HG02610 (cell line): ENCODE data around the gene TRABD2B.

Experiments
- ATAC-seq: cut with Tn5 transposase; IDR thresholded peaks from one replicate; pipeline ENCODE4 v1.9.1; 2021; ENCODE audit warnings: mild to moderate bottlenecking, moderate library complexity; ENCODE audit not compliant: unreplicated experiment

TRABD2B gene

DNA sequence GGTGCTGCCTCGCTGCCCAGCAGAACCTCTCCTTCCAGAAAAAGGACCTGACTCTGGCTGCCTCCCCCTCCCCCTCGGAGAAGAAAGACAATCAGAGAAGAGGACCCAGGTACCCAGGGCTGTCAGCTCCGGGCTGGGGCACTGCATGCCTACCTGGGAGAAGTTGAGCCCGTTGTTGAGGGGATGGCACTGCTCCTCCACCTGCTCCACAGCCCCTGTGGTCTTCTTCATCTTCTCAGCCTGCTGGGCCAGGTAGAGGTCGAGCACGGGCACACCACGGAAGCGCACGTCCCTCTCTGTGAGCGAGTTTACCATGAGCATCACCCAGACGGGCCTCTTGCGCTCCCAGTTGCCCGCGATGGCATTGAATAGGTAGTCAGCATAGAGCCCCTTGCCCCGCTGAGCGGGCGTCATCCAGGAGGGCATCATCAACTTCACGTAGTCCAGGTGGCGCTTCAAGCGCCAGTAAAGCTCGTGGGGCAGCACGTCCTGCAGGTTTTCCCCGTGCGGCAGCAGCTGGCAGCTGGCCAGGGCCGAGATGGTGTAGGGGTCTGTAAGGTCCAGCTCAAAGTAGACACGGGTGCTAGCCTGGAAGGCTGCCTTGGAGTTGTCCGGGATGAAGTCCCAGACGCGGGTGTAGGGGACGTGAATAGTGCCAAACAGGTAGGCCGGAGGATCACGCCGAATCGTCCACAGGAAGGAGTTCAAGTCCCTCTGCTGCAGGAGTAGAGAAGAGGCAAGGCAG is 3.1 kb downstream of the TRABD2B start:
- no peak for ATAC-seq

DNA sequence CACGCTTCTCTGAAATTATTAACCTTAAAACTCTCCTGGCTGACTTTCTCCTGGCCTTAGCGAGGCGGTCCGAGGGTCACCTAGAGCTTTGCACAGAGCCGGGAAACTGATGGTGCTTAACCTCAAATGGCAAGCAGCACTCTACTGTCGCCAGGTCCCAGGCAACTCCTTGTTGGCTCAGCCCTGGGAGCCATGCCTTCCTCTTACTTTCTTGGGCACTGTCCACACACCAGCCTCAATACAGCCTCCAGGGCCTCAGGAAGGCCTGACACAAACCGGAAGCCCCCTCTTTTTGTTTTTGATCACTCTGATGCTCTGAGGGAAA is 3.8 kb downstream of the TRABD2B start:
- no peak for ATAC-seq

DNA sequence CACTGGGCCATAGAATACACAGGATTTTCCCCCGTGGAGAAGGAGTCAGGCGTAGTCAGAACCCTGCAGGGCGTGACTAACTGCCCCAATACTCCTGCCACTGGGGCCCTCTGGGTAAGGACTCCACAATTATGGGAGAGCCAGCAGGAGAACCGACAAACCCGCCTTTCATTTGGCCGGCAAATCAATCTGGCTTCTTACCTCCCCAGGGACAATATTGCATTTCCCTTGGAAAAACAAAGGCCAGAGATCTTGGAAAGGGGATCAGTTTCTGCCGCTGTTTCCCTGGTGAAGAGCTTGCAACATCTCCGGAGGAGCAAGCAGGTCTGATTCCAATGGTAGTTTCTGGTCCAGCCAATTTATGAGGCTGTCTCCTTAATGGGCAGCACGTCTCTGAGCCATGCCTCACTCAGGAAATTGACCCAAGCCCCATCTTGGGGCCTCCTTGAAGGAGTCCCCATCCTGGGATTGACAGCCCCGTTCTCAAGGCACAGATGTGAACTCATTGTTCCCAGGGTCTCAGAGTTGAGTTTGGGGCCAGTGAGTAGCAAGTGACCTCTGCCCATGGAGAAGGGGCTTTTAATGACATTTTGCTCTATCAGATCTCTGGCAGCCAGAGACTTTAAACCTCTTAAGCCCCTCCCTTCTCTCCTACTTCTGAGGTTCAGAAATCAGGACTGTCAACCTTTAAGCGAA is 4.3 kb downstream of the TRABD2B start:
- no peak for ATAC-seq

DNA sequence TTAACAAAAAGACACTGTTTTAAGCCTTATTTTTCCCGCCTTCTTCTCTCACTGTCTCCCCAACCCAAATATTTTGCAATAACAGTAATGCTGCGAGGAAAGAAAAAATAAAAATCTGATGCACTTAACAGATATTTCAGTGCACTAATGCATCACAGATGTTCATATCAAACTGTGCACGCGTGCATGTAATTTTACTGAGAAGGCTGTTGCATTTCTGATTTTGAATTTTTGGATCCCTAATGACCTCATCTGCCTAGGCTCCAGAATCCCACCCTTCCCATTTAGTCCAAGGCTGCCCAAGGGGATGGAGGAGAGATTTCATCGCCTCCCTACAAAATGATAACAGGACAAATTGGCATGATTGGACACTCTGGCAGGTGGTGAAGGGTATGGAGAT is 5.5 kb downstream of the TRABD2B start:
- no peak for ATAC-seq

DNA sequence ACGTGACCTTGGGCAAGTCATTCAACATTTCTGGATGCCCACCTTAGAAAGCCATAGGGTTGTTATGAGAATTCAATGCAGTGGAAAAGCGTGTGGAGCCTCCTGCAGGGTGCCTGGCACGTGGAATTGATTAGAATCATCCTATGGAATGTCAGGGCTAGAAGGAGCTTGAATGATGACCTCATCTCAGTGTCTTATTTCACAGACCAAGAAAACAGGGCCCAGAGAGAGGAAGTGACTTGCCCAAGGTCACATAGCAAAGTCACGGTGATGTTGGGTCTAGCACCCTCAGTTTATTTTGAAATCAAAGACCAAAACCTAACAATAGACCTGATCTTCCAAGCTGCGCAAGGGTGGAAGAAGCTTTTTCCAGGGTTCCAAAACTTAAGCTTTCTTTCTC is 6.0 kb downstream of the TRABD2B start:
- no peak for ATAC-seq

DNA sequence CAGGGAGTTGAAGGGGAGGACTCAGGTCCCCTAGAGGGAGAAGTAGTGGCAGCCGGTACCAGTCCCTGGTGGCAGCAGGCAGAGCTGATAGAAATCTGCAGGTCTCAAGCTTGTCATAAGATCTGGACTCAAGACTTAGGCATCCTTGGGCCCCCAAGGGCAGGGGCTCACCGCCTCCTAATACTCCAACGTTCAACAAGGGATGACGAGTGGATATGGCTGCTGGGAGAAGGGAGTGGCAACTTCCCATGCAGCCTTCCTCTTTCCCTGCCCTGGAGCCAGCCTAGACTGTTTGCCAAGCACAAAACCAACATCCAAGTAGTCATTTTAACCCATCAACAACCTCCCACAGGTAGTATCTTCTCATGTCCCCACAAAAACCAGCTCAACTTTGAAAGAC is 6.9 kb downstream of the TRABD2B start:
- no peak for ATAC-seq

DNA sequence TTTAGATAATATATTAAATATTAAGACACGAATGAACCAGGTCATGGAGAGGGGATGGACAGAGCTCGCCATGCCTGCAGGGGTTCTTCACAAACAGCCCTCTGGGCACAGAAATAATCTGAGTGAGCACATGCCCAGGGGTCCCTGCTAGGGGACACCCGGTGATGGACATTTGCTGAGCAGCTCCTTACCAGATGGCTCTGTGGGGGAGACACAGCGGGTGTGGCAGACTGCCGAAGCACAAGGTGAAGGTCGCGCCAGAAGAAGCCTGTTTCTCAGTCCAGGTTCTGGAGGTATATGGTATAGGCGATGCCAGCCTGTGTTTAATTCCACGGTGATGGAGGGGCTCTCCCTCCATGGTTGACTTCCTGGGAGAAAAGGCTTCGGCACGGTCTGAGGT is 9.6 kb downstream of the TRABD2B start:
- no peak for ATAC-seq

DNA sequence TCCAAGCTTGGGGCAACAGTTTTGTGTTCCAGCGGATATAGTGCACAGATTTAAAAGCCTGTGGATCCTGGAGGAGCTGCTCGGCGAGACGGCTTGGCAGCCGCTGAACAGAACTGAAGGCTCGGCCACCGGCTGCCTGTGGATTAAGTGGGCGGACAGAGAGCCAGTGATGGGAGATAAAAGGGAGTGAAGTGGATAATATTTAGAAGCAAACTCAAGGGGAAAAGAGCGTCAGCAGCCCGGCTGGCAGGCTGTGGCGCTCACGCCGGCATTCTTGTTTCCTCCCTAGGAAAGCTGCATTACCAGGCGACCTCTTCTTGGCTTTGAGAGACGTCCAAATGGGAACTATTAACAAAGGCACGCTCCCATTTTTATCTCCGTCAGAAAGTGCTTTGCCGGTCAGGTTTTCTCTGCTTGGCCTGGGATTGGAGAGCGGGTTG is 10.4 kb downstream of the TRABD2B start:
- ATAC-seq: no peak

DNA sequence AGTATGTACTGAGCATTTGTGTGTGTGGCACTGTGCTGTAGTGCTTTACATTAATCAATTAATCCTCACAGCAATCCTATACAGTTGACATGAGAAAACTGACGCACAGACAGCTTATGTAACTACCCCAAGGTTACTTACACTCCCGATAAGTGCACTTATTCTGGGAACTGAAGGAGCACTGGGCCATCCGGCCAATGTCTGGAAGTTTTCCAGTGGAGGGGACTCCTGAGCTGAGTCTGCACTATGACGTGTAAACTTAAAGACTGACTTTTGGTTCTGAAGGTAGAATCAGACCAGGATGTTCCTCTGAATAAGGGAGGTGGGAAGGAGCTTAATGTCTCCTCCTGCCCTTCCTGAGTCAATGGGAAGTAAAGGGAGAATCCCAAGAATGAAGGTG is 12.2 kb downstream of the TRABD2B start:
- ATAC-seq: no peak

DNA sequence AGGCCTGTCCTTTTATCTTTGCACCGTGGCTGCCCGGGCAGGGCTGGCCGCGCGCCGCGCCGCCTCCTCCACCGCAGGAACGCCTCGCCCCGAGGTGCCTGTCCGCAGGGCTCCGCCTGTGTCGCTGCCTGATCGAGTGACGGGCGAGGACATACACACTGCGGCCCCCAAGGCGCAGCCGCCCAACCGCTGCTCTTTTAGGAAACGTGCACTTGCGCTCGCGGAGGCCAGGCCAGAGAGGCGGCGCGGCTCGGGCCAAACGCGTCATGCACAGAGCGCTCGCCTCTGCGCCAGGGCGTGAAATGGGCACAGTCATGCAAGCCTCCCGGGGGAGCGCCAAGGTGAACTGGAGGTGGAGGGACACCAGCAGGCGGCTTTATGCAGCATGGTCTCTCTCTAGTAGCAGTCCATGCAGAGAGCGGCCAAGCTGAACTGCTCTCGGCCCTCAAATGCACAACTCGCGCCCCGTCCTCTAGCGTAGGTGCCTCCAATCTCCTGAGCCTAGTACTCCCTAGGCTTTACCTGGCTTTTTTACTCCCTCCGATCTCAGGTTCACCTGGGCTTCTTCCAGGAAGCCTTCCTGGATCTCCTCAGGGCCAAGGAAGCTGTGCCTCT is 12.9 kb downstream of the TRABD2B start:
- ATAC-seq: no peak

DNA sequence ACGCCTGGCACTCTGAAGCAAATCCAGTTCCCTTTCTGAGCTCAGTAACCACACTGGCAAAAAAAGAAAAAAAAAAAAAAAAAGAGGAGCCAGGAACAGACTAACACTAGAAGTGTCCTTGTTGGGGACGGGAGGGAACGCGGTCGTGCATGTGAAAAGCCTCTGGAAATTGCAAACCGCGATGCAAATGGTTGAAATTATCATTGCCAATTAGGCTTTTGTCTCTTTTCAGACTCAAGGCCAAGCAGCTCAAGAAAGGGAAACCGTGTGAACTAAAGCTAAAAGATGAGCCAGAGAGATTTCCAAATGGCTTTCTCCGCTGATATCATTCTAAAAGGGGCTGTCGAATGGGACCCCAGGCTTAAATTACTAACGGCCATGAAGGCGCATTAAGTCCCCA is 13.5 kb downstream of the TRABD2B start:
- ATAC-seq: no peak

DNA sequence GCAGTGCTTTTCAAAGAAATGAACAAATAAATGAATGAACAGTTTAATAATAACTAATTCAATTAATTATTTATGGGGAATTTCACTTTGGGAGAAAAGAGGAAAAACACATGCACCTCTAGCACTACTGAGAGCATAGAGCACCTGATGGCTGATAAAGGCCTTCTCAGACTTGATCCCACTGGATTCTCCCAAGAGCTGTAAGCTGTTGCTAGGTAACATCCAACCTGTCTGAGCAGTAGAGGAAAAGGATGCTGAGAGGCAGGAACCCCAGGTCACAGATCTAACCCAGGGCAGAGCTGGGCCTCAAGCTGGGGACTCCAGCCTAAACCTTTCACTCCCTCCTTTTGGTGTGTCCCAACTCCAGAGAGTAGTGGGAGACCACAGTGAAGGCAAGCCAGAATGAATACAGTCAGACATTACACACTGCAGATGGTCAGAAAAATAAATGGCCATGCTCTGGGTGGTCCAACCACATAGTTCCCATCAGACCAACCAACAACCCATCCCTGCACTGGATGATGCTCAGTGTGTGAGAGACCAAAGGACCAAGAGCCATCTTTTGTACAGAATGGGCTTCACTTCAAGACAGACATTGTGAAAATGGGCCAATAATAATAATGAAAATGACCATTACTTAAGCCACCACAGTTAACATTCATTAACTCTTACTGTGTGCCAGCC is 15.4 kb downstream of the TRABD2B start:
- ATAC-seq: no peak

DNA sequence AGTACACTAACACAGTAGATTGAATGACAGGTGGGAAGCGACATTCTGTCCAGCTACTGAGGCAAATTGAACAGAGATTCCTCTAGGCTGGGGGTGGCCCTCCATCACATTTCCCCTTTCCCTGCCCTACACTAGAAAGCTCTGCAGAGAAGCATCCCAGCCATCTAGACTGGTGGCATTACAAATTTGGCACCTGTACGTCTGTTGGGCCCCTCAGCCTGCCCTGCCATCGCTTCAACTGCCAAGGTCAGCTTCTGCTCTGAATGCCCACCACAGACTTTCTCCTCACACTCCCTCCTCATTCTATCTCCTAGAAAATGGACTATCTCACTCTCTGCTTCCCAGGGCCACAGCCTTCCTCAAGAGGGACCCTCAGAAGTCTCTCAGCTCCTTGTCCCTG is 16.7 kb downstream of the TRABD2B start:
- ATAC-seq: no peak

DNA sequence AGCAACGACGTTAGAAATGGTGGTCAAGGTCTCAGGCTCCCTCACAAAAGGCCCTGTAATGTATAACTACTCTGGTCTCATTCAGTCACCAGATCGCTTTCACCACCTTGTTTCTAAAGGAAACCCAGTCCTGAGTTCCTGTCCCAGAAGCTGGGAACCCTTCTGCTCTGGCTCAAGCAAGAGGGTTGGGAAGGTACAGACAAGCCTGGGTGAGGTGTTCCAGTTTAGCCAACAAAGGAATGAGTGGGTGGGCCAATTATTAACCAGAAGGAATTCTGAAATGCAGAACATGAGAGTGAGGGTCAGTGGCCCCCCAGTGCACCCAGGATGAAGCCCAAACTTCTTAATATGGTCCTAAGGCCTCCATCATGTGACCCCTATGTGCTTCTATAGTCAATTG is 17.5 kb downstream of the TRABD2B start:
- ATAC-seq: no peak

DNA sequence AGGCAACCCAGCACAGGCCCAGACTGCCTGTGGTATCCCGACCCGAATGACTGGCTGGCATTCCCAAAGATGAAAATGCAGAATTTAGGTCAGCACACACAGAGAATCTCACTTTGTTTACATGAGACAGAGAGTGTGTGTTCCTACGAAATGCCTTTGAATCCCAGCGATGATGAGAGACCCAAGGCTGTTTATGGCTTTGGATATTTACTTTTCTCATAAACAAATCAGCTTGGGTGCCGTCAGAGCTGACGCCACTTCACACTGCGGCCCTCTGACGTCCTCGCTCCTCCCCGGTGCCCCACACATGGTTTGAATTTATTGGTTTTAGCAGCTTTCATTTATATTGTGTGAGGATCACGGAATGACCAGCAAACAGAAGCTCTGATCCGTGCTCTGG is 18.7 kb downstream of the TRABD2B start:
- no peak for ATAC-seq

DNA sequence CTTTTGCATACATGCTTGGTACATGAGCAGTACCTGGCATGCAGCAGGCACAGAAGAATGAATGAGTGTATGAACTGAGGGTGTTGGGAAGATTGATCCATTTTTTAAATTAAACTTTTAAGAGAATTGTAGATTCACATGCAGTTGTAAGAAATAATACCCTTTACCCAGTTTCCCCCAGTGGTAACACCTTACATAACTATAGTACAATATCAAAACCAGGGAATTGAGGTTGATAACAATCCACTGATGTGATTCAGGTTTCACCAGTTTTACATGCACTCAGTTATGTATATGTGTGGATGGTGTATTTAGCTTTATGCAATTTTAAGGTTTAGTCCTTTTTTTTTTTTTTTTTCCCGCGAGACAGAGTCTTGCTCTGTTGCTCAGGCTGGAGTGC is 20.5 kb downstream of the TRABD2B start:
- no peak for ATAC-seq

DNA sequence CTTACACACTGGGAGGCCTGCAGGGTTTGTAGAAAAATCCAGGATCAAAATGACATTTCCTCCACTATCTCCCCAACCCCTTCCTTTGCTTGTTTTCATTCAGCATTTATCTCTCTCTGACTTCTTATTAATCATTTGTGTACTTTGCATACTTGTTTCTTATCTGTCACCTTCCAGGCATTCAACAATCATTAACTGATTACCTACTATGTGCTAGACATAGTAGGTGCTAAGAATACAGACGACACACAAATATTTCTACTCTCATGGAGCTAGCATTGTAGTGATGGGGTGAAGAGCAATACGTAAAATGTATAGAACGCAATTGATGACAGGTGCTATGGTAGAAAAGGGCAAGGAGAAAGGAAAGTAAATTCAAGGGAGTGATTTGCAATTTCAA is 20.9 kb downstream of the TRABD2B start:
- ATAC-seq: no peak

DNA sequence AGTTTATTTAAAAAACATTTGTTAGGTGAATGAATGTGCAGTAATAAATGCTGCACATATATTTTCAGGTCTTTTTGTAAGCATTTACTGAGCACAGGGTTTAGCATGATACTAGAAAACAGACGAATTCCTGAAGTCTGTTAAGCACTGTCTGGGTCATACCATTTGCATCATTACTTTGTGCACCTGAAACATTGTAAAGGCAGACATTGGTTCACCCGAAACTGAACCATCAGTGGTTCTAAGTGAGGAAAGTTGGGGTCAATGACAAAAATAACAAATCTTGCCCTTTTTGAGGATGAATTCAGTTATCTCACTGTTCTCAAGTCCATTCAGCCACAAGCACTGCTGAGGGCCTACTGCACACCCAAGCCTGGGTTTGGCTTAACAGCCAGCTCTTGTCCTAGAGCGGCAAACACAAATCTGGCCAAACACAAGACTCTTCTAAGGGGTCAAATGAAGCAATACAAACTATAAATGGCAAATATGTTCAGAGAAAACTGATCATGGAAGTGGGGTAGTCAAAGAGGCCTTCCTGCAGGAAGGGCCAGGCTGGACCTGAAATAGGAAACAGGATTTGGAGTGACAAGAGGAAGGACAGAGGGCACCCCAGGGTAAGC is 21.8 kb downstream of the TRABD2B start:
- ATAC-seq: no peak

DNA sequence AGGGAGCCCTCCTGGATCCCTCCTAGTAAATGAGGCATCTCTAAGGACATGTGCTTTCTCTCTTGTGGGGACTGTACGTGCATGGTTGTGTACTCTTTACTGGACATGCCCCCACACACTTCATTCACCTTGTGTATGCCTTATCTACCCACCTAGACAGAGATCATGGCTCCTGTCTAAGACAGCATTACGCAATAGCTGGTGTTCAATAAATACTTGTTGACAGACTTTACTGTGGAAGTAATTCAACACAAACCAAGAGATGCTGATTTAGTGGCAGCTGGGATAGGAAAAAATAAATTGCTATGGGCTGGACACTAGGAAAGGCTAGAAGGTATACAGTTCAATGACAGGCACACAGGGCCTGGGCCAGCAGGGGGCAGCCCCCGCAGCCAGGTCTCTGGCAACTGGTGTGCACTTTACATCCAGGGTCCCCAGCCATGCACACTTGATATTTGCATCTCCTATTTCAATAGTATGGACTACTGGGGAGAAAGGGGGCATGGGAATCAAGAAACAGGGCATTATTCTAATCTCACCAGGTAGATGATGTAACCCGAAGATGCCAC is 24.2 kb downstream of the TRABD2B start:
- ATAC-seq: no peak

DNA sequence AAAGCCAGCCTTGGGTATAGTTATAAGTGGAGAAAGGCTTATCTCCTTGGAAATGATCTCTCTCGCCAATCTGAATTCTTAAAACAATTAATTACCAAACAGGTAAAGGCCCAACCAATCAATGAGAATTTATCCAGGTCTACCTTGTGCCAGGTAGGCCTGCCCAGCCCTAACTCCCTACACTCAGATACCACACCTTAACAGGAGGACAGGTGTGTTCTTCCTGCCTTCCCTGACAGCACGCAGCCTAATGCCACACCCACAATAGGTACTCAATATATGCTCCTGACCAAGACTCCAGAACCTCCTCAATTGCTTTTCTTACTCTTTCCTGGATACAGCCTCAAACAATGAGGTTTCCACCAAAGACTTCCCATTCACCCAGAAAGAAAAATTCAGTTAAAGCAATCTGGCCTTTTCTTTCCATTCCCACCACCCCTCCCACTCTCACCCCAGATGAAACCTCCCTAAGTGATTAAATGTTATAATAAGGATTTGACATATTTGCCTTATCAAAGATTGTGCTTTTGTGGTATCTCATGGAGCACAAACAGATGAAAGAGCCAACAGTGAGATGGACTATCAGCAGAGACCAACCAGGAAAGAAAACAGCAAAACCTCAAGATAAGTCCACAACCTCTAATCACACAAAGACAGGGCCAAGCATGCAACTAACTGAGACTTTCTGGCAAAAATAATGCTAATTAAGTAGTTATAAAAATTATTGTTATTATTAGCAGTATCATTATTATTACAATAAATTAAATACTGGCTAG is 25.6 kb downstream of the TRABD2B start:
- no peak for ATAC-seq
